Measurements from ENCODE around the gene GNAL. TPM values are rescaled to one million over a fixed set of nuclear protein-coding genes. Genes with fewer than 3 reads are reported as not detected.

GNAL gene
- total RNA-seq, 1 experiment from 2014 or later: 28.4 TPM

GRCh38 chr18:11658019-11658418, 31.0 kb upstream of the GNAL start:
- CTCF ChIA-PET: no interaction called here
- Mint-ChIP-seq H3K27ac (ENCODE audit: unreplicated experiment) (peak overlapping the region; percentile 13), H3K36me3 (ENCODE audit: insufficient read depth, unreplicated experiment) (no peaks in the 10 kb centered on the region), H3K27me3 (ENCODE audit: insufficient read depth, unreplicated experiment) (peaks cover 6% of the 10 kb centered on the region), H3K9me3 (ENCODE audit: unreplicated experiment) (peaks cover 13% of the 10 kb centered on the region), H3K4me1 (ENCODE audit: low read depth, unreplicated experiment) (no peaks in the 10 kb centered on the region), H3K4me3 (ENCODE audit: unreplicated experiment) (no peak overlapping the region)
- TF ChIP-seq CTCF (IDR thresholded peaks at IDR 0.05; ENCODE audit: insufficient read depth in 1 of 2, low read depth in 1 of 2, low read length in 1 of 2, severe bottlenecking in 1 of 2, unreplicated experiment in 1 of 2): no peak
- Histone ChIP-seq H3K27me3 (replicated peaks; ENCODE audit: control insufficient read depth, insufficient read depth, low read length) (no peaks in the 10 kb centered on the region), H3K9me3 (peaks cover 4% of the 10 kb centered on the region; the same call in 1 of the 2 replicates), H3K4me3 (ENCODE audit: low read depth, low read length) (no peak overlapping the region), H3K36me3 (ENCODE audit: control insufficient read depth, insufficient read depth, low read length) (no peaks in the 10 kb centered on the region), H3K4me1 (no peaks in the 10 kb centered on the region)
- DNase-seq: no peak
- BruUV-seq (replicated peaks): no TSS peak
- POLR2A ChIA-PET: no interaction called here
- intact Hi-C loops (cut with micrococcal nuclease; ENCODE audit: unreplicated experiment): loop anchor here (5.0 kb wide), 3 partner anchors 84 to 339 kb away; no protein-coding TSS in a partner anchor

GRCh38 chr18:11658989-11659388, 30.1 kb upstream of the GNAL start:
- H3K4me3 ChIP-seq (ENCODE audit: low read depth, low read length): no peak overlapping the region
- no TSS peak for BruUV-seq (replicated peaks)
- intact Hi-C loops (cut with micrococcal nuclease; ENCODE audit: unreplicated experiment): loop anchor here (5.0 kb wide), 3 partner anchors 83 to 338 kb away; no protein-coding TSS in a partner anchor
- no peak for TF ChIP-seq CTCF (IDR thresholded peaks at IDR 0.05; ENCODE audit: insufficient read depth in 1 of 2, low read depth in 1 of 2, low read length in 1 of 2, severe bottlenecking in 1 of 2, unreplicated experiment in 1 of 2)
- Mint-ChIP-seq H3K27me3 (ENCODE audit: insufficient read depth, unreplicated experiment) (peaks cover 5% of the 10 kb centered on the region), H3K4me3 (ENCODE audit: unreplicated experiment) (no peak overlapping the region), H3K4me1 (ENCODE audit: low read depth, unreplicated experiment) (no peaks in the 10 kb centered on the region), H3K27ac (ENCODE audit: unreplicated experiment) (no peak overlapping the region), H3K9me3 (ENCODE audit: unreplicated experiment) (peaks cover 13% of the 10 kb centered on the region), H3K36me3 (ENCODE audit: insufficient read depth, unreplicated experiment) (no peaks in the 10 kb centered on the region)
- no peaks in the 10 kb centered on the region for H3K36me3 ChIP-seq (ENCODE audit: control insufficient read depth, insufficient read depth, low read length)
- H3K4me1 ChIP-seq: no peaks in the 10 kb centered on the region
- peaks cover 4% of the 10 kb centered on the region; the same call in 1 of the 2 replicates for H3K9me3 ChIP-seq
- peak in 1 of 2 experiments; percentile 20 for DNase-seq
- CTCF ChIA-PET: interaction anchor here (1.0 kb wide), 1 partner anchor 69 kb away, joined by 6 read pairs; no protein-coding TSS in a partner anchor
- H3K27me3 ChIP-seq (replicated peaks; ENCODE audit: control insufficient read depth, insufficient read depth, low read length): 0 out of 2 replicates have a peak, but pooled peaks cover 2% of the 10 kb centered on the region
- POLR2A ChIA-PET: no interaction called here

- Mint-ChIP-seq H3K4me1 (ENCODE audit: low read depth, unreplicated experiment) (no peaks in the 10 kb centered on the region), H3K4me3 (ENCODE audit: unreplicated experiment) (no peak overlapping the region), H3K9me3 (ENCODE audit: unreplicated experiment) (peaks cover 13% of the 10 kb centered on the region), H3K36me3 (ENCODE audit: insufficient read depth, unreplicated experiment) (no peaks in the 10 kb centered on the region), H3K27ac (ENCODE audit: unreplicated experiment) (no peak overlapping the region), H3K27me3 (ENCODE audit: insufficient read depth, unreplicated experiment) (peaks cover 2% of the 10 kb centered on the region)
- no peak for TF ChIP-seq CTCF (IDR thresholded peaks at IDR 0.05; ENCODE audit: insufficient read depth in 1 of 2, low read depth in 1 of 2, low read length in 1 of 2, severe bottlenecking in 1 of 2, unreplicated experiment in 1 of 2)
- ChIA-PET CTCF (no interaction called here), POLR2A (no interaction called here)
- Histone ChIP-seq H3K4me1 (no peaks in the 10 kb centered on the region), H3K4me3 (ENCODE audit: low read depth, low read length) (no peak overlapping the region), H3K9me3 (peaks cover 4% of the 10 kb centered on the region; the same call in 1 of the 2 replicates), H3K36me3 (ENCODE audit: control insufficient read depth, insufficient read depth, low read length) (no peaks in the 10 kb centered on the region), H3K27me3 (replicated peaks; ENCODE audit: control insufficient read depth, insufficient read depth, low read length) (0 out of 2 replicates have a peak, but pooled peaks cover 2% of the 10 kb centered on the region)
- DNase-seq: no peak
- BruUV-seq (replicated peaks): no TSS peak
- intact Hi-C loops (cut with micrococcal nuclease; ENCODE audit: unreplicated experiment): no loop called here
These were observed 28.4 kb upstream of the GNAL start for GRCh38 chr18:11660691-11661090.

All from Caco-2 (cell line).